ENCODE measurements around the gene PIK3C2B.

The PIK3C2B gene

GRCh38 chr1:204472660-204473059, 21.9 kb downstream of the PIK3C2B start:
- TF ChIP-seq, protein P1, sequence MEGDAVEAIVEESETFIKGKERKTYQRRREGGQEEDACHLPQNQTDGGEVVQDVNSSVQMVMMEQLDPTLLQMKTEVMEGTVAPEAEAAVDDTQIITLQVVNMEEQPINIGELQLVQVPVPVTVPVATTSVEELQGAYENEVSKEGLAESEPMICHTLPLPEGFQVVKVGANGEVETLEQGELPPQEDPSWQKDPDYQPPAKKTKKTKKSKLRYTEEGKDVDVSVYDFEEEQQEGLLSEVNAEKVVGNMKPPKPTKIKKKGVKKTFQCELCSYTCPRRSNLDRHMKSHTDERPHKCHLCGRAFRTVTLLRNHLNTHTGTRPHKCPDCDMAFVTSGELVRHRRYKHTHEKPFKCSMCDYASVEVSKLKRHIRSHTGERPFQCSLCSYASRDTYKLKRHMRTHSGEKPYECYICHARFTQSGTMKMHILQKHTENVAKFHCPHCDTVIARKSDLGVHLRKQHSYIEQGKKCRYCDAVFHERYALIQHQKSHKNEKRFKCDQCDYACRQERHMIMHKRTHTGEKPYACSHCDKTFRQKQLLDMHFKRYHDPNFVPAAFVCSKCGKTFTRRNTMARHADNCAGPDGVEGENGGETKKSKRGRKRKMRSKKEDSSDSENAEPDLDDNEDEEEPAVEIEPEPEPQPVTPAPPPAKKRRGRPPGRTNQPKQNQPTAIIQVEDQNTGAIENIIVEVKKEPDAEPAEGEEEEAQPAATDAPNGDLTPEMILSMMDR (IDR thresholded peaks at IDR 0.05): no peak
- no peak for DNase-seq
- Mint-ChIP-seq H3K27ac (no peak overlapping the region), H3K4me1 (peaks cover 31% of the 10 kb centered on the region), H3K9me3 (peaks cover 7% of the 10 kb centered on the region), H3K36me3 (ENCODE audit: low read depth) (peaks cover 46% of the 10 kb centered on the region), H3K27me3 (ENCODE audit: low read depth, poor library complexity) (peaks cover 5% of the 10 kb centered on the region), H3K4me3 (no peak overlapping the region)

DNA sequence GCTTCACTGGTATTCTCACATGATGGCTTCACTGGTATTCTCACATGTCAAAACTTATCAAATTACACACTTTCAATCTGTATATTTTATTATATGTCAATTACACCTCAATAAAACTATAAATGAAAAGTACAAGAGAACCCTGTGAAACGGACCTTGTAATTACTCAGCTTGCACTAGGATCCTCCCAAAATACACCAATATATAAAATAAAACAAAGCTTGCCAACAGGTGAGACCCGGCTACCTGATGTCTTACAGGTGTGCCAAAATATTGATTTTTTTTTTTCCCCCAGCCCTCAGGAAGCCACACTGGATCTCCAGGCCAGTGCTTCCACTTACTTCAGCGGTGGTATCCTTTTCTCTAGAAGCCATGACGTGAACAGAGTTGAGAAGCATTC, 22.9 kb downstream of the PIK3C2B start:
- DNase-seq: no peak
- Mint-ChIP-seq H3K36me3 (ENCODE audit: low read depth) (peaks cover 46% of the 10 kb centered on the region), H3K4me1 (peaks cover 27% of the 10 kb centered on the region), H3K27me3 (ENCODE audit: low read depth, poor library complexity) (peaks cover 5% of the 10 kb centered on the region), H3K27ac (no peak overlapping the region), H3K9me3 (peaks cover 7% of the 10 kb centered on the region), H3K4me3 (no peak overlapping the region)
- TF ChIP-seq, protein P1 (IDR thresholded peaks at IDR 0.05): no peak

DNA sequence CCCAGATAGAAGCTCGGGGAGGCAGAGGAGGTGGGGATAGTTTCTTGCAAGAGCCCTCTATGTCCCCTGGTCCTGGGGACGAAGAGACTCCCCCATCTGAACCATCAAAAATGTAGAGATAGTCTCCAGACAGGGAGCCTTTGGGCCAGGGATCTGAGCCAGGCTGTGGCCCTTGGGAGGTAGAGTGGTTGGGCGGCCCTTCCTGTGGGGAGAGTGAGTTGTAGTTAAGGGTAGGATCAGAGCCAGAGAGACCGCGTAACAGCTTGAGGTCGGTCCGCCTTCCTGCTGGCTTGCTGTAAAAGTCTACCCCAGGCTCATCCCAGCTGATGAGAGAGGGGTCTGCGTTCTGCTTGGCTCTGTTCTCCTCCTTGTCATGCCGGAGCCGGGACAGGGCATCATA, 25.3 kb downstream of the PIK3C2B start:
- H3K4me1 Mint-ChIP-seq: peaks cover 33% of the 10 kb centered on the region
- TF ChIP-seq, protein P1 (IDR thresholded peaks at IDR 0.05): no peak
- H3K4me3 Mint-ChIP-seq: no peak overlapping the region
- H3K9me3 Mint-ChIP-seq: peaks cover 7% of the 10 kb centered on the region
- peaks cover 1% of the 10 kb centered on the region for H3K27me3 Mint-ChIP-seq (ENCODE audit: low read depth, poor library complexity)
- no peak overlapping the region for H3K27ac Mint-ChIP-seq
- no peak for DNase-seq
- peaks cover 53% of the 10 kb centered on the region for H3K36me3 Mint-ChIP-seq (ENCODE audit: low read depth)

GRCh38 chr1:204468766-204469302, 25.8 kb downstream of the PIK3C2B start:
- Mint-ChIP-seq H3K4me3 (no peak overlapping the region), H3K36me3 (ENCODE audit: low read depth) (peaks cover 56% of the 10 kb centered on the region), H3K4me1 (peaks cover 31% of the 10 kb centered on the region), H3K27ac (no peak overlapping the region), H3K27me3 (ENCODE audit: low read depth, poor library complexity) (no peaks in the 10 kb centered on the region), H3K9me3 (peaks cover 7% of the 10 kb centered on the region)
- TF ChIP-seq, protein P1 (IDR thresholded peaks at IDR 0.05): no peak
- DNase-seq: no peak

DNA sequence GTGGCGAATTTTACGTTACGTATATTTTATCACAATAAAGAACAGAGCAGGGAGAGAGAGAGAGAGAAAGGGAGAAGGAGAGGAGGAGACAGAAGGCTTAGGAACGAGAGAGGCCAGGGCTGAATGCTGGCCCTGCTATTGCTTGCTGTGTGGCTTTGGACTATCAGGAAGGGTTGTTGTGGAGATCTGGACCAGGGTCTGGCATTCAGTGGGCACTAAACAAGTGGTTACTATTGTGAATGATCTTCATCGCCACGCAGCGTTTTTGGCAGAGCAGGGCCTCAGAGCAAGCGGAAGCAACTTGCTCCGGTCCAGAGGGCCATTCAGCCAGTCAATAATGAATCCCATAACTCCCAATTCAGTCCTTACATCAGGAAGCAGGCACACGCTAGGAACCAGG, 26.4 kb downstream of the PIK3C2B start:
- TF ChIP-seq, protein P1 (IDR thresholded peaks at IDR 0.05): no peak
- no peak overlapping the region for H3K27ac Mint-ChIP-seq
- H3K4me1 Mint-ChIP-seq: peaks cover 27% of the 10 kb centered on the region
- H3K36me3 Mint-ChIP-seq (ENCODE audit: low read depth): peaks cover 62% of the 10 kb centered on the region
- peaks cover 7% of the 10 kb centered on the region for H3K9me3 Mint-ChIP-seq
- no peak for DNase-seq
- no peaks in the 10 kb centered on the region for H3K27me3 Mint-ChIP-seq (ENCODE audit: low read depth, poor library complexity)
- no peak overlapping the region for H3K4me3 Mint-ChIP-seq
